Left lung (tissue), 10 donors: ENCODE results near the gene SPTBN4. TPM values are rescaled to one million over a fixed set of nuclear protein-coding genes. Genes with fewer than 3 reads are reported as not detected.

Experiments used
- ATAC-seq: fragments of 200-7000 bp; cut with Tn5 transposase; one replicate; pipeline ENCODE4 v1.9.1; 2020; ENCODE audit warnings: moderate library complexity
- DNase-seq, 4 donors: peaks; one replicate each; pipeline ENCODE4 v3.0.0-alpha.2; 2013 to 2020
- H3K27ac ChIP-seq, 2 donors: fragments of 200-600 bp; sonication (generic) in 1 of 2; one replicate each; pipeline versions ENCODE4 v1.5.0 to v1.8.0; 2020 to 2021
- H3K27me3 ChIP-seq, 2 donors: fragments of 200-600 bp; sonication (generic) in 1 of 2; one replicate each; pipeline versions ENCODE4 v1.5.0 to v1.8.0; 2020 to 2021
- H3K36me3 ChIP-seq, 2 donors: fragments of 200-600 bp; sonication (generic) in 1 of 2; one replicate each; pipeline versions ENCODE4 v1.5.0 to v1.8.0; 2020 to 2021
- H3K4me1 ChIP-seq, 2 donors: fragments of 200-600 bp; one replicate each; pipeline ENCODE4 v1.8.0; 2021
- H3K4me3 ChIP-seq, 2 donors: fragments of 200-600 bp; sonication (generic) in 1 of 2; one replicate each; pipeline versions ENCODE4 v1.5.0 to v1.8.0; 2020 to 2021; ENCODE audit warnings: mild to moderate bottlenecking in 1 of 2
- H3K9me3 ChIP-seq, 2 donors: fragments of 200-600 bp; sonication (generic) in 1 of 2; one replicate each; pipeline versions ENCODE4 v1.5.0 to v1.8.0; 2020 to 2021
- intact Hi-C, 2 donors: fragments of 100-400 bp; cut with DNase I; formaldehyde crosslinking; loops; one replicate each; pipeline versions ENCODE4 v1.11.2 to v1.14.2; 2022
- polyA plus RNA-seq, 6 donors: library from polyadenylated mRNA; unstranded; fragments of 120-200 nt; gene quantifications; one replicate each; pipeline ENCODE4 v1.2.1, GENCODE V29; 2013; ENCODE audit not compliant: insufficient read length in 6 of 6
- total RNA-seq, 2 donors: library from RNA; stranded (reverse); fragmentation: NEBNext Ultra II Directional; extraction: Animal tissue kit (Norgen Biotek cat#: 25700); gene quantifications; one replicate each; pipeline ENCODE4 v1.2.1, GENCODE V29; 2021
- TF ChIP-seq, protein P1 (sequence below), 2 donors: fragments of 200-600 bp; sonication (generic) in 1 of 2; IDR thresholded peaks; one replicate each; pipeline versions ENCODE4 v1.5.0 to v1.8.0; 2021; ENCODE audit warnings: antibody characterized with exemption in 2 of 2
- donor health status: DM: no; HTN: yes; CAD: no.
- donor health status: DM: no; HTN: no; CAD: no.

Gene SPTBN4
- total and polyA plus RNA-seq, 8 donors, result 0.42 to 2.5 (median 1.3) TPM

DNA sequence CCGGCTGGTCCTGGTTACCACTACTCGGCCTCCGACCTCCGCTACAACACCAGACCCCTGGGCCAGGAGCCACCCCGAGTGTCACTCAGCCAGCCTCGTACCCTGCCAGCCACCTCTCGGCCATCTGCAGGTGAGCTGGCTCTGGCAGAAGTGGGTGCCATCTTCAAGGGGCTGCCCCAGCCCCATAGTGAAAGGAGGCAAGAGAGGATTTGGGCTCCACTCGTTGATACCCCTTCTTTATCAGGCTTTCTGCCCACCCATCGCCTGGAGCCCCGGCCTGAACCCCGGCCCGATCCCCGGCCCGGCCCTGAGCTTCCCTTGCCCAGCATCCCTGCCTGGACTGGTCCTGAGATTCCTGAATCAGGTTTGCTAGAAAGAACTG, 141.4 kb downstream of the SPTBN4 start:
- Histone ChIP-seq H3K36me3 (no peaks in the 10 kb centered on the region), H3K27me3 (peaks cover 0 to 95% of the 10 kb centered on the region in 2 donors), H3K9me3 (no peaks in the 10 kb centered on the region), H3K4me1 (peaks cover 28 to 59% of the 10 kb centered on the region in 2 donors), H3K27ac (no peak overlapping the region), H3K4me3 (no peak overlapping the region)
- intact Hi-C loops, result no loop called here
- ATAC-seq (no peak), DNase-seq (peak in 1 of 4 donors; percentile 58)
- TF ChIP-seq, protein P1, sequence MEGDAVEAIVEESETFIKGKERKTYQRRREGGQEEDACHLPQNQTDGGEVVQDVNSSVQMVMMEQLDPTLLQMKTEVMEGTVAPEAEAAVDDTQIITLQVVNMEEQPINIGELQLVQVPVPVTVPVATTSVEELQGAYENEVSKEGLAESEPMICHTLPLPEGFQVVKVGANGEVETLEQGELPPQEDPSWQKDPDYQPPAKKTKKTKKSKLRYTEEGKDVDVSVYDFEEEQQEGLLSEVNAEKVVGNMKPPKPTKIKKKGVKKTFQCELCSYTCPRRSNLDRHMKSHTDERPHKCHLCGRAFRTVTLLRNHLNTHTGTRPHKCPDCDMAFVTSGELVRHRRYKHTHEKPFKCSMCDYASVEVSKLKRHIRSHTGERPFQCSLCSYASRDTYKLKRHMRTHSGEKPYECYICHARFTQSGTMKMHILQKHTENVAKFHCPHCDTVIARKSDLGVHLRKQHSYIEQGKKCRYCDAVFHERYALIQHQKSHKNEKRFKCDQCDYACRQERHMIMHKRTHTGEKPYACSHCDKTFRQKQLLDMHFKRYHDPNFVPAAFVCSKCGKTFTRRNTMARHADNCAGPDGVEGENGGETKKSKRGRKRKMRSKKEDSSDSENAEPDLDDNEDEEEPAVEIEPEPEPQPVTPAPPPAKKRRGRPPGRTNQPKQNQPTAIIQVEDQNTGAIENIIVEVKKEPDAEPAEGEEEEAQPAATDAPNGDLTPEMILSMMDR (IDR thresholded peaks at IDR 0.05), result no peak

- H3K4me1 ChIP-seq, result peaks cover 28 to 60% of the 10 kb centered on the region in 2 donors
- peak overlapping the region in 1 of 2 donors; percentile 52 for H3K4me3 ChIP-seq
- intact Hi-C loops, result no loop called here
Measured at GRCh38 chr19:40608957-40609356, 142.2 kb downstream of the SPTBN4 start.

GRCh38 chr19:40609561-40610395, 143.0 kb downstream of the SPTBN4 start:
- peaks cover 0 to 95% of the 10 kb centered on the region in 2 donors for H3K27me3 ChIP-seq
- peaks cover 21 to 59% of the 10 kb centered on the region in 2 donors for H3K4me1 ChIP-seq
- H3K27ac ChIP-seq, result peak overlapping the region; percentile 74 to 78
- DNase-seq, result peak; percentile 36 to 97 (median 80)
- no peaks in the 10 kb centered on the region for H3K9me3 ChIP-seq
- H3K4me3 ChIP-seq, result peak overlapping the region; percentile 32 to 52
- TF ChIP-seq, protein P1 (IDR thresholded peaks at IDR 0.05), result no peak
- peak; percentile 71 for ATAC-seq
- no peaks in the 10 kb centered on the region for H3K36me3 ChIP-seq
- intact Hi-C loops, result no loop called here

More at GRCh38 chr19:40608957-40609356, 142.2 kb downstream of the SPTBN4 start:
- no peak for DNase-seq
- Histone ChIP-seq H3K9me3 (no peaks in the 10 kb centered on the region), H3K27me3 (peaks cover 0 to 95% of the 10 kb centered on the region in 2 donors), H3K36me3 (no peaks in the 10 kb centered on the region), H3K27ac (peak overlapping the region in 1 of 2 donors; percentile 78)
- ATAC-seq, result no peak
- TF ChIP-seq, protein P1 (IDR thresholded peaks at IDR 0.05), result no peak

- peak overlapping the region; percentile 74 to 78 for H3K27ac ChIP-seq
- no peaks in the 10 kb centered on the region for H3K9me3 ChIP-seq
- H3K4me3 ChIP-seq, result peak overlapping the region; percentile 8 to 52
- no peaks in the 10 kb centered on the region for H3K36me3 ChIP-seq
- peaks cover 17 to 59% of the 10 kb centered on the region in 2 donors for H3K4me1 ChIP-seq
- ATAC-seq (peak; percentile 20), DNase-seq (peak in 2 of 4 donors; percentile 70 to 87)
- TF ChIP-seq, protein P1 (IDR thresholded peaks at IDR 0.05), result no peak
- intact Hi-C loops, result no loop called here
- H3K27me3 ChIP-seq, result peaks cover 0 to 94% of the 10 kb centered on the region in 2 donors
Measured at GRCh38 chr19:40610396-40611064, 143.7 kb downstream of the SPTBN4 start.

GRCh38 chr19:40611096-40611495, 144.3 kb downstream of the SPTBN4 start:
- no peaks in the 10 kb centered on the region for H3K9me3 ChIP-seq
- peaks cover 0 to 92% of the 10 kb centered on the region in 2 donors for H3K27me3 ChIP-seq
- peaks cover 12 to 56% of the 10 kb centered on the region in 2 donors for H3K4me1 ChIP-seq
- TF ChIP-seq, protein P1 (IDR thresholded peaks at IDR 0.05), result no peak
- peak; percentile 12 for ATAC-seq
- no peaks in the 10 kb centered on the region for H3K36me3 ChIP-seq
- intact Hi-C loops, result no loop called here
- H3K27ac ChIP-seq, result peak overlapping the region; percentile 74 to 78
- peak overlapping the region in 1 of 2 donors; percentile 52 for H3K4me3 ChIP-seq
- DNase-seq, result peak in 1 of 4 donors; percentile 86
